HL-60 (cell line): ENCODE data around the gene DTL.

Source experiments
- GABPA ChIP-seq: IDR thresholded peaks from 2 replicates; pipeline ENCODE4 v1.6.1; 2012; ENCODE audit warnings: low read depth
- POLR2AphosphoS5 ChIP-seq: IDR thresholded peaks from 2 replicates; pipeline ENCODE4 v1.6.1; 2012; ENCODE audit warnings: low read depth
- TF ChIP-seq, protein P1 (sequence below): IDR thresholded peaks from one replicate; pipeline ENCODE4 v1.5.1; 2011; ENCODE audit warnings: low read length, control low read depth, inconsistent platforms; ENCODE audit not compliant: insufficient read depth
- TF ChIP-seq, protein P2 (sequence below): IDR thresholded peaks from 2 replicates; pipeline ENCODE4 v1.6.1; 2012; ENCODE audit warnings: low read depth; ENCODE audit not compliant: insufficient replicate concordance

DNA sequence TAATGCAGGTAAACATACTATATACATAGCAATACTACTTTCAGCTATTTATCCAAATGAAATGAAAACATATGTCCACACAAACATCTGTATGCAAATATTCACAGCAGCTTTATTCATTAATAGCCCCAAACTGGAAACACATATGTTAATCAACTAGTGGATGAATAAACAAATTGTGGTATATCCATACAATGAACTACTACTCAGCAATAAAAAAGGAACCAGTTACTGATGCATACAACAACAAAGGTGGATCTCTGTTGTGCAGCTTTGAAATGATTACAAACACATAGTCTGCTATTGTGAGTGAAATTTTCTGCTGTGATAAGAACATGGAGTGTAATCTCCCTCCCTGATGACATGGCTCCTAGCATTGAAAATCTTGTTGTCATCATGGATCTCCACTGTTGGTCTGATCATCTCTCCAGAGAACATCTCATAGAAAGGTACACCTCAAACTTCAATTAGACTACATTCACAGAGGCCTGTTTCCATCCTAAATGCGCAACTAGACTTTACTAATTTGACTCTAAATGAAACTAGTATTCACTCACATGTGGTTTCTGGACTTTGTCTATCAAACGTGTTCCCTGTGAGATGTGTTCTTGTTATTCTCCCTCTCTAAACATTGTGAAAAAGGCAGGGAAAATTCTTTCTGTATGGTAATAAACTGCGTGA, 10.9 kb upstream of the DTL start:
- TF ChIP-seq, protein P1, sequence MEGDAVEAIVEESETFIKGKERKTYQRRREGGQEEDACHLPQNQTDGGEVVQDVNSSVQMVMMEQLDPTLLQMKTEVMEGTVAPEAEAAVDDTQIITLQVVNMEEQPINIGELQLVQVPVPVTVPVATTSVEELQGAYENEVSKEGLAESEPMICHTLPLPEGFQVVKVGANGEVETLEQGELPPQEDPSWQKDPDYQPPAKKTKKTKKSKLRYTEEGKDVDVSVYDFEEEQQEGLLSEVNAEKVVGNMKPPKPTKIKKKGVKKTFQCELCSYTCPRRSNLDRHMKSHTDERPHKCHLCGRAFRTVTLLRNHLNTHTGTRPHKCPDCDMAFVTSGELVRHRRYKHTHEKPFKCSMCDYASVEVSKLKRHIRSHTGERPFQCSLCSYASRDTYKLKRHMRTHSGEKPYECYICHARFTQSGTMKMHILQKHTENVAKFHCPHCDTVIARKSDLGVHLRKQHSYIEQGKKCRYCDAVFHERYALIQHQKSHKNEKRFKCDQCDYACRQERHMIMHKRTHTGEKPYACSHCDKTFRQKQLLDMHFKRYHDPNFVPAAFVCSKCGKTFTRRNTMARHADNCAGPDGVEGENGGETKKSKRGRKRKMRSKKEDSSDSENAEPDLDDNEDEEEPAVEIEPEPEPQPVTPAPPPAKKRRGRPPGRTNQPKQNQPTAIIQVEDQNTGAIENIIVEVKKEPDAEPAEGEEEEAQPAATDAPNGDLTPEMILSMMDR = no peak
- no peak for TF ChIP-seq POLR2AphosphoS5
- TF ChIP-seq, protein P2, sequence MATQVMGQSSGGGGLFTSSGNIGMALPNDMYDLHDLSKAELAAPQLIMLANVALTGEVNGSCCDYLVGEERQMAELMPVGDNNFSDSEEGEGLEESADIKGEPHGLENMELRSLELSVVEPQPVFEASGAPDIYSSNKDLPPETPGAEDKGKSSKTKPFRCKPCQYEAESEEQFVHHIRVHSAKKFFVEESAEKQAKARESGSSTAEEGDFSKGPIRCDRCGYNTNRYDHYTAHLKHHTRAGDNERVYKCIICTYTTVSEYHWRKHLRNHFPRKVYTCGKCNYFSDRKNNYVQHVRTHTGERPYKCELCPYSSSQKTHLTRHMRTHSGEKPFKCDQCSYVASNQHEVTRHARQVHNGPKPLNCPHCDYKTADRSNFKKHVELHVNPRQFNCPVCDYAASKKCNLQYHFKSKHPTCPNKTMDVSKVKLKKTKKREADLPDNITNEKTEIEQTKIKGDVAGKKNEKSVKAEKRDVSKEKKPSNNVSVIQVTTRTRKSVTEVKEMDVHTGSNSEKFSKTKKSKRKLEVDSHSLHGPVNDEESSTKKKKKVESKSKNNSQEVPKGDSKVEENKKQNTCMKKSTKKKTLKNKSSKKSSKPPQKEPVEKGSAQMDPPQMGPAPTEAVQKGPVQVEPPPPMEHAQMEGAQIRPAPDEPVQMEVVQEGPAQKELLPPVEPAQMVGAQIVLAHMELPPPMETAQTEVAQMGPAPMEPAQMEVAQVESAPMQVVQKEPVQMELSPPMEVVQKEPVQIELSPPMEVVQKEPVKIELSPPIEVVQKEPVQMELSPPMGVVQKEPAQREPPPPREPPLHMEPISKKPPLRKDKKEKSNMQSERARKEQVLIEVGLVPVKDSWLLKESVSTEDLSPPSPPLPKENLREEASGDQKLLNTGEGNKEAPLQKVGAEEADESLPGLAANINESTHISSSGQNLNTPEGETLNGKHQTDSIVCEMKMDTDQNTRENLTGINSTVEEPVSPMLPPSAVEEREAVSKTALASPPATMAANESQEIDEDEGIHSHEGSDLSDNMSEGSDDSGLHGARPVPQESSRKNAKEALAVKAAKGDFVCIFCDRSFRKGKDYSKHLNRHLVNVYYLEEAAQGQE = no peak
- no peak for TF ChIP-seq GABPA
